Upper lobe of left lung (tissue), 4 donors: Measurements from ENCODE around the gene VENTX.

Experiments
- CTCF ChIP-seq, 6 experiments: fragments of 450-650 bp in 4 of 6; fragments of 200-600 bp in 2 of 6; sonication (generic) in 2 of 6; IDR thresholded peaks; one replicate each; pipeline ENCODE4 v1.5.1; 2016 to 2019; ENCODE audit warnings: antibody characterized with exemption in 6 of 6
- EP300 ChIP-seq, 4 donors: sonication (generic); formaldehyde crosslinking; IDR thresholded peaks; one replicate each; pipeline ENCODE4 v1.5.1; 2017; ENCODE audit warnings: antibody characterized with exemption in 4 of 4, control low read depth in 2 of 4

GRCh38 chr10:133267293-133267692 lies 29.6 kb downstream of the VENTX start:
- TF ChIP-seq CTCF (IDR thresholded peaks at IDR 0.05) (no peak), EP300 (IDR thresholded peaks at IDR 0.05) (no peak)
